HEK293 (cell line): ENCODE data around the gene VAV3.

Source experiments
- CTCF ChIP-seq: fragments of 450-650 bp; formaldehyde crosslinking; IDR thresholded peaks from 2 replicates; pipeline ENCODE4 v1.5.1; 2016; ENCODE audit warnings: missing biosample characterization, missing genetic modification characterization
- MYNN ChIP-seq: fragments of 450-650 bp; formaldehyde crosslinking; IDR thresholded peaks from 2 replicates; pipeline ENCODE4 v1.5.1; 2016; ENCODE audit warnings: missing biosample characterization, missing genetic modification characterization, borderline replicate concordance
- ZBTB49 ChIP-seq: fragments of 450-650 bp; formaldehyde crosslinking; IDR thresholded peaks from 2 replicates; pipeline ENCODE4 v1.5.1; 2016; ENCODE audit warnings: missing biosample characterization, missing genetic modification characterization, low read depth
- ZNF133 ChIP-seq: fragments of 450-650 bp; formaldehyde crosslinking; IDR thresholded peaks from 2 replicates; pipeline ENCODE4 v1.5.1; 2016; ENCODE audit warnings: missing biosample characterization, missing genetic modification characterization
- ZNF140 ChIP-seq: fragments of 450-650 bp; formaldehyde crosslinking; IDR thresholded peaks from 2 replicates; pipeline ENCODE4 v1.5.1; 2016; ENCODE audit warnings: missing biosample characterization, missing genetic modification characterization
- ZNF146 ChIP-seq: fragments of 450-650 bp; formaldehyde crosslinking; IDR thresholded peaks from 2 replicates; pipeline ENCODE4 v1.5.1; 2016; ENCODE audit warnings: missing biosample characterization, missing genetic modification characterization
- ZNF26 ChIP-seq: fragments of 450-650 bp; formaldehyde crosslinking; IDR thresholded peaks from 2 replicates; pipeline ENCODE4 v1.5.1; 2016; ENCODE audit warnings: missing biosample characterization, missing genetic modification characterization
- ZNF311 ChIP-seq: fragments of 450-650 bp; formaldehyde crosslinking; IDR thresholded peaks from 2 replicates; pipeline ENCODE4 v1.5.1; 2017; ENCODE audit warnings: missing biosample characterization, missing genetic modification characterization, borderline replicate concordance
- ZNF48 ChIP-seq: fragments of 450-650 bp; formaldehyde crosslinking; IDR thresholded peaks from 2 replicates; pipeline ENCODE4 v1.5.1; 2016; ENCODE audit warnings: missing biosample characterization, missing genetic modification characterization
- ZNF670 ChIP-seq: fragments of 450-650 bp; formaldehyde crosslinking; IDR thresholded peaks from 2 replicates; pipeline ENCODE4 v1.5.1; 2016; ENCODE audit warnings: missing biosample characterization, missing genetic modification characterization, low read depth
- ZNF776 ChIP-seq: fragments of 450-650 bp; formaldehyde crosslinking; IDR thresholded peaks from 2 replicates; pipeline ENCODE4 v1.5.0; 2017; ENCODE audit warnings: missing biosample characterization, missing genetic modification characterization, borderline replicate concordance

- no peak for TF ChIP-seq MYNN (tag by site-specific recombination)
- no peak for TF ChIP-seq CTCF (tag by site-specific recombination)
- no peak for TF ChIP-seq ZNF776 (tag by site-specific recombination)
- no peak for TF ChIP-seq ZNF670 (tag by site-specific recombination)
- TF ChIP-seq ZNF48 (tag by site-specific recombination), result no peak
- TF ChIP-seq ZNF311 (tag by site-specific recombination), result no peak
- no peak for TF ChIP-seq ZBTB49 (tag by site-specific recombination)
- TF ChIP-seq ZNF140, result no peak
- TF ChIP-seq ZNF146, result no peak
- TF ChIP-seq ZNF133 (tag by site-specific recombination), result no peak
- no peak for TF ChIP-seq ZNF26 (tag by site-specific recombination)
Measured at GRCh38 chr1:107653765-107654164, 311.2 kb downstream of the VAV3 start.
